BJ (cell line): ENCODE measurements around the gene PBX1. TPM values are rescaled to one million over a fixed set of nuclear protein-coding genes. Genes with fewer than 3 reads are reported as not detected.

Experiments used
- CTCF ChIA-PET: fragments of 350-600 bp; formaldehyde crosslinking; extraction: SDS; loops from one replicate; lab custom pipeline; 2021; ENCODE audit warnings: antibody characterized with exemption, inconsistent platforms; lab: Yijun Ruan, JAX
- POLR2A ChIA-PET: fragments of 300-600 bp; sonication (Branson Sonifier 250); formaldehyde crosslinking; extraction: SDS; loops from one replicate; lab custom pipeline; 2021; ENCODE audit warnings: antibody characterized with exemption; lab: Charles Lee
- DNase-seq: peaks from one replicate; pipeline ENCODE4 v3.0.0-alpha.2; 2011; ENCODE audit warnings: low read depth
- H3K27me3 ChIP-seq: 2 replicates; pipeline ENCODE4 v1.6.0; 2011; ENCODE audit warnings: low read length; ENCODE audit not compliant: control insufficient read depth, insufficient read depth
- H3K36me3 ChIP-seq: 2 replicates; pipeline ENCODE4 v1.5.1; 2011; ENCODE audit warnings: low read length; ENCODE audit not compliant: control insufficient read depth, insufficient read depth
- H3K4me3 ChIP-seq: 2 replicates; pipeline ENCODE4 v1.5.1; 2011; ENCODE audit warnings: low read depth, mild to moderate bottlenecking, control low read depth, low read length
- CTCF ChIP-seq: IDR thresholded peaks from 2 replicates; pipeline ENCODE4 v1.5.1; 2011; ENCODE audit warnings: low read depth, mild to moderate bottlenecking, control low read depth, inconsistent platforms, low read length, moderate library complexity; ENCODE audit not compliant: insufficient read depth
- polyA plus RNA-seq: library from polyadenylated mRNA; depleted of rRNA; stranded (reverse); fragments of >200 nt; gene quantifications from 2 replicates; pipeline ENCODE4 v1.2.3, GENCODE V29; 2011

The PBX1 gene
- polyA plus RNA-seq, 1 experiment = 46.1 TPM

DNA sequence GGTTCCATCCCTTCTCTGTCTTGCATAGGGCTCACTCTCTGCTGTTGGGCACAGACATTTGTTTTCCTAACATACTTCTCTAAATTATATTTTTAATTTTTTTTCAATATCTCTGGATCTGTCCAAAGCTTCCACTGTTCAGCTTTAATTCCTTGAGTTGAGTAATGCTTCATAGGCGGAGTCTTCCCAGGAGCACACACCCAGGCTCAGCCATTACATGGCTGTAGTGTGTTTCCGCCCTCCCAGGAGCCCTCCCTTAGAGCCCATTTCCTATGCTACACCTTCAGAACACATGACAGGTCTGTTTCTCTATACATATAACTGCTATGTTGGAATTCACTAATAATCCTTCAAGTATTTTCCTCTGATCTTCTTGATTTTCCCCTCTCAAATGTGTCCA is 297.4 kb downstream of the PBX1 start:
- Histone ChIP-seq H3K36me3 (no peaks in the 10 kb centered on the region), H3K27me3 (no peaks in the 10 kb centered on the region), H3K4me3 (no peak overlapping the region)
- ChIA-PET CTCF (no interaction called here), POLR2A (no interaction called here)
- DNase-seq = no peak
- TF ChIP-seq CTCF = no peak

DNA sequence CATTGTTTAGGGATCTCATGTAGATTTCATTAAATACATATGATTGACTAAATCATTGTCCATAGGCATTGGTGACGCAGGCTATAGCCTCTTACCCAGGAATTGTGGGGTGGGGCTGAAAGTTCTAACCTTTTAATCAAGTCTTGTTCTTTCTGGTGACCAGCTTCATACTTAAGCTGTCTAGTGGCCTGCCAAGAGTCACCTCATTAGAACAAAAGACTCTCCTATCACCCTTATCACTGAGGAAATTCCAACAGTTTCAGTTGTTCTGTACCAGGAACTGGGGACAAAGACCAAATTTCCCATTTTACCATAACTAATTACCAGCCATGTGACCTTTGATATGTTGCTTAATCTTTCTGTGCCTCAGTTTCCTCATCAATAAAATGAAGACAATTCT is 298.5 kb downstream of the PBX1 start:
- no peaks in the 10 kb centered on the region for H3K36me3 ChIP-seq
- no peak for DNase-seq
- TF ChIP-seq CTCF = no peak
- ChIA-PET CTCF (no interaction called here), POLR2A (no interaction called here)
- H3K4me3 ChIP-seq = no peak overlapping the region
- no peaks in the 10 kb centered on the region for H3K27me3 ChIP-seq

DNA sequence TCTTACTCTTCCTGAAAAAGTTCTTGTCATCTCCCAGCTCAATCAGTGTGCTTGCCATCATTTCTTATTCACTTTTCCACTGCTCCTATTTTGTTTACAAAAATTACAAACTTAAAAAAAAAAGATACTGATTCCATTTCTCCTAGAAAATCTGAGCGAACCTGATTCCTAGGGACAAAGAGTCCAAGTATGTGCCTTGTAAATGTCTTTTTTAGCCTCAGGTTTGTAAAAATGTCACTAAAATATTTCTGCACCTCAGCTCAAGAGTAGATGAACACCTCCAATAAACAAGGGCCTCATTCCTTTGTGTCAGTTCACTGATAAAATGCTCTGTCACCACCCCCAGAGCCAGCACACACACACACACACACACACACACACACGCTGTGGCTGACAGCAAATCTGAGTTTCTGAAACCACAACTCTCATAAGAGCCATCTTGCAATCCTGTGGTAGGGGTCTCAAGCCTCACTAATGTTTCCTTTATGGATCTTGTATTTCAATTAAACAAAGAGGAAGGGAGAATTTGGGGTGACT is 299.2 kb downstream of the PBX1 start:
- TF ChIP-seq CTCF = no peak
- no peaks in the 10 kb centered on the region for H3K27me3 ChIP-seq
- CTCF ChIA-PET = interaction anchor here (0.7 kb wide), 1 partner anchor 60 kb away, joined by 3 read pairs; no protein-coding TSS in a partner anchor
- no peaks in the 10 kb centered on the region for H3K36me3 ChIP-seq
- no peak for DNase-seq
- POLR2A ChIA-PET = no interaction called here
- no peak overlapping the region for H3K4me3 ChIP-seq

GRCh38 chr1:164861632-164862031 is 302.6 kb downstream of the PBX1 start:
- H3K27me3 ChIP-seq = no peaks in the 10 kb centered on the region
- H3K36me3 ChIP-seq = no peaks in the 10 kb centered on the region
- ChIA-PET CTCF (no interaction called here), POLR2A (no interaction called here)
- H3K4me3 ChIP-seq = no peak overlapping the region
- TF ChIP-seq CTCF = no peak
- no peak for DNase-seq

GRCh38 chr1:164863056-164863455 is 304.1 kb downstream of the PBX1 start:
- H3K27me3 ChIP-seq = no peaks in the 10 kb centered on the region
- TF ChIP-seq CTCF = no peak
- DNase-seq = no peak
- POLR2A ChIA-PET = no interaction called here
- H3K36me3 ChIP-seq = no peaks in the 10 kb centered on the region
- H3K4me3 ChIP-seq = no peak overlapping the region
- CTCF ChIA-PET = no interaction called here
